ENCODE data around the gene CD8B. TPM values are rescaled to one million over a fixed set of nuclear protein-coding genes. Genes with fewer than 3 reads are reported as not detected.

Gene CD8B
- total RNA-seq, 6 experiments from 2014 or later, result 0.25 to 0.68 (median 0.27) TPM; not detected in 3

GRCh38 chr2:86809481-86810121 lies 52.1 kb downstream of the CD8B start:
- intact Hi-C loops (cut with DNase I), result no loop called here
- no peak overlapping the region for H3K4me3 ChIP-seq
- ATAC-seq (no peak), DNase-seq (peak in 1 of 3 donors; percentile 19)
- H3K27ac ChIP-seq, result no peak overlapping the region
- WGBS (ENCODE audit: insufficient coverage, low coverage, low lambda C conversion rate, missing lambda C conversion rate), result 21% methylated on average over 27 of the region's 43 CpGs
- no peaks in the 10 kb centered on the region for H3K36me3 ChIP-seq
- H3K9me3 ChIP-seq, result no peaks in the 10 kb centered on the region
- peaks cover 0 to 8% of the 10 kb centered on the region in 2 donors for H3K27me3 ChIP-seq
- peaks cover 0 to 27% (median 11%) of the 10 kb centered on the region in 4 donors for H3K4me1 ChIP-seq
- TF ChIP-seq POLR2A (IDR thresholded peaks at IDR 0.05) (no peak), CTCF (IDR thresholded peaks at IDR 0.05) (no peak)

- peaks cover 0 to 27% (median 11%) of the 10 kb centered on the region in 4 donors for H3K4me1 ChIP-seq
- TF ChIP-seq POLR2A (IDR thresholded peaks at IDR 0.05) (no peak), CTCF (IDR thresholded peaks at IDR 0.05) (peak; percentile 90 to 95 (median 92))
- ATAC-seq (peak; percentile 96 to 98 (median 98)), DNase-seq (peak; percentile 86 to 89 (median 88))
- H3K4me3 ChIP-seq, result peak overlapping the region; percentile 34 to 46 (median 38)
- H3K9me3 ChIP-seq, result no peaks in the 10 kb centered on the region
- H3K27me3 ChIP-seq, result peaks cover 0 to 8% of the 10 kb centered on the region in 2 donors
- H3K36me3 ChIP-seq, result no peaks in the 10 kb centered on the region
- no peak overlapping the region for H3K27ac ChIP-seq
- 9% methylated on average over 28 of the region's 36 CpGs for WGBS (ENCODE audit: insufficient coverage, low coverage, low lambda C conversion rate, missing lambda C conversion rate)
- intact Hi-C loops (cut with DNase I), result no loop called here
Measured at GRCh38 chr2:86808315-86809161, 53.1 kb downstream of the CD8B start.

- peak in 2 of 3 donors; percentile 31 to 57 for DNase-seq
- peak overlapping the region; percentile 34 to 46 (median 38) for H3K4me3 ChIP-seq
Measured at GRCh38 chr2:86807468-86808275, 54.0 kb downstream of the CD8B start.

More at GRCh38 chr2:86807468-86808275, 54.0 kb downstream of the CD8B start:
- Histone ChIP-seq H3K36me3 (no peaks in the 10 kb centered on the region), H3K27ac (no peak overlapping the region), H3K4me1 (peaks cover 0 to 27% (median 11%) of the 10 kb centered on the region in 4 donors), H3K27me3 (peaks cover 0 to 8% of the 10 kb centered on the region in 2 donors), H3K9me3 (no peaks in the 10 kb centered on the region)
- TF ChIP-seq CTCF (IDR thresholded peaks at IDR 0.05), result no peak
- TF ChIP-seq POLR2A (IDR thresholded peaks at IDR 0.05), result no peak
- WGBS (ENCODE audit: insufficient coverage, low coverage, low lambda C conversion rate, missing lambda C conversion rate), result 2% methylated on average over 32 of the region's 51 CpGs
- intact Hi-C loops (cut with DNase I), result no loop called here
- peak; percentile 59 to 62 (median 60) for ATAC-seq

Measured in right lobe of liver (tissue), 6 donors.